ENCODE measurements around the gene CCL4L2. TPM values are rescaled to one million over a fixed set of nuclear protein-coding genes. Genes with fewer than 3 reads are reported as not detected.
"Not testable (repeated sequence)": the region's sequence is repeated elsewhere in the genome, so short reads cannot be mapped to it uniquely, and the experiment has no call there.

CCL4L2 gene
- total RNA-seq, 1 donor from 2014 or later: not detected

GRCh38 chr17:36209575-36209974, 1.3 kb upstream of the CCL4L2 start:
- no peak for TF ChIP-seq CTCF (IDR thresholded peaks at IDR 0.05; ENCODE audit: insufficient read depth, low read length, severe bottlenecking)
- Histone ChIP-seq H3K36me3 (ENCODE audit: control insufficient read depth, insufficient read depth, low read length) (no peaks in the 10 kb centered on the region), H3K27me3 (ENCODE audit: control insufficient read depth, insufficient read depth, low read length) (no peaks in the 10 kb centered on the region), H3K4me3 (ENCODE audit: low read depth, low read length) (no peak overlapping the region)
- DNase-seq (ENCODE audit: low read depth) (no peak), FAIRE-seq (no peak)

- not testable (repeated sequence) for H3K4me3 ChIP-seq (ENCODE audit: low read depth, low read length); H3K36me3 ChIP-seq (ENCODE audit: control insufficient read depth, insufficient read depth, low read length); DNase-seq (ENCODE audit: low read depth); H3K27me3 ChIP-seq (ENCODE audit: control insufficient read depth, insufficient read depth, low read length); FAIRE-seq
These were observed 815 bp downstream of the CCL4L2 start for GRCh38 chr17:36211484-36212271.

- H3K27me3 ChIP-seq (ENCODE audit: control insufficient read depth, insufficient read depth, low read length): no peaks in the 10 kb centered on the region
- TF ChIP-seq CTCF (IDR thresholded peaks at IDR 0.05; ENCODE audit: insufficient read depth, low read length, severe bottlenecking): no peak
- DNase-seq (ENCODE audit: low read depth) (no peak), FAIRE-seq (no peak)
- H3K4me3 ChIP-seq (ENCODE audit: low read depth, low read length): no peak overlapping the region
- no peaks in the 10 kb centered on the region for H3K36me3 ChIP-seq (ENCODE audit: control insufficient read depth, insufficient read depth, low read length)
These were observed 1.4 kb downstream of the CCL4L2 start for GRCh38 chr17:36212272-36212605.

GRCh38 chr17:36212966-36213365, 2.1 kb downstream of the CCL4L2 start:
- FAIRE-seq: no peak
- DNase-seq (ENCODE audit: low read depth): no peak

GRCh38 chr17:36213695-36214094, 2.8 kb downstream of the CCL4L2 start:
- no peak for DNase-seq (ENCODE audit: low read depth)
- FAIRE-seq: no peak
- Histone ChIP-seq H3K4me3 (ENCODE audit: low read depth, low read length) (no peak overlapping the region), H3K27me3 (ENCODE audit: control insufficient read depth, insufficient read depth, low read length) (no peaks in the 10 kb centered on the region), H3K36me3 (ENCODE audit: control insufficient read depth, insufficient read depth, low read length) (no peaks in the 10 kb centered on the region)
- no peak for TF ChIP-seq CTCF (IDR thresholded peaks at IDR 0.05; ENCODE audit: insufficient read depth, low read length, severe bottlenecking)

More at GRCh38 chr17:36212966-36213365, 2.1 kb downstream of the CCL4L2 start:
- Histone ChIP-seq H3K27me3 (ENCODE audit: control insufficient read depth, insufficient read depth, low read length) (no peaks in the 10 kb centered on the region), H3K36me3 (ENCODE audit: control insufficient read depth, insufficient read depth, low read length) (no peaks in the 10 kb centered on the region), H3K4me3 (ENCODE audit: low read depth, low read length) (no peak overlapping the region)
- TF ChIP-seq CTCF (IDR thresholded peaks at IDR 0.05; ENCODE audit: insufficient read depth, low read length, severe bottlenecking): no peak

GRCh38 chr17:36214918-36215317, 4.1 kb downstream of the CCL4L2 start:
- TF ChIP-seq CTCF (IDR thresholded peaks at IDR 0.05; ENCODE audit: insufficient read depth, low read length, severe bottlenecking): no peak
- H3K27me3 ChIP-seq (ENCODE audit: control insufficient read depth, insufficient read depth, low read length): no peaks in the 10 kb centered on the region
- DNase-seq (ENCODE audit: low read depth) (no peak), FAIRE-seq (no peak)
- no peak overlapping the region for H3K4me3 ChIP-seq (ENCODE audit: low read depth, low read length)
- no peaks in the 10 kb centered on the region for H3K36me3 ChIP-seq (ENCODE audit: control insufficient read depth, insufficient read depth, low read length)

- H3K36me3 ChIP-seq (ENCODE audit: control insufficient read depth, insufficient read depth, low read length); H3K27me3 ChIP-seq (ENCODE audit: control insufficient read depth, insufficient read depth, low read length); FAIRE-seq; DNase-seq (ENCODE audit: low read depth); H3K4me3 ChIP-seq (ENCODE audit: low read depth, low read length): not testable (repeated sequence)
These were observed 4.8 kb downstream of the CCL4L2 start for GRCh38 chr17:36215406-36216308.

- not testable (repeated sequence) for H3K36me3 ChIP-seq (ENCODE audit: control insufficient read depth, insufficient read depth, low read length); H3K4me3 ChIP-seq (ENCODE audit: low read depth, low read length); H3K27me3 ChIP-seq (ENCODE audit: control insufficient read depth, insufficient read depth, low read length); DNase-seq (ENCODE audit: low read depth); FAIRE-seq
These were observed 8.7 kb downstream of the CCL4L2 start for GRCh38 chr17:36219556-36219955.

Data from bronchial epithelial cell (primary cell).